Measurements from ENCODE around the gene PSPN. TPM values are rescaled to one million over a fixed set of nuclear protein-coding genes. Genes with fewer than 3 reads are reported as not detected.

The PSPN gene
- total RNA-seq, 1 experiment from 2014 or later, result 1.6 TPM

- no peak overlapping the region for H3K4me3 ChIP-seq (ENCODE audit: low read depth in 2 of 2, low read length in 2 of 2)
- peaks cover 5% of the 10 kb centered on the region for H3K4me1 ChIP-seq (ENCODE audit: control insufficient read depth, insufficient read depth, low read length)
- intact Hi-C loops (cut with micrococcal nuclease; ENCODE audit: unreplicated experiment), result no loop called here
- H3K36me3 ChIP-seq (ENCODE audit: control insufficient read depth, insufficient read depth, low read length), result peaks cover 10% of the 10 kb centered on the region
- ATAC-seq (no peak), DNase-seq (ENCODE audit: low read depth, low spot score) (no peak)
- ChIA-PET POLR2A (no interaction called here), CTCF (no interaction called here)
- in situ Hi-C loops (cut with HindIII; ENCODE audit: low pct_unique_long_range_greater_than_20kb, low sequenced_read_pairs), result no loop called here
- H3K9me3 ChIP-seq (ENCODE audit: control insufficient read depth, insufficient read depth, low read depth, low read length), result no peaks in the 10 kb centered on the region
- no peak overlapping the region for H3K27ac ChIP-seq (ENCODE audit: low read length)
- no TSS peak for BruUV-seq (replicated peaks)
- H3K27me3 ChIP-seq (ENCODE audit: control insufficient read depth, insufficient read depth, low read length), result no peaks in the 10 kb centered on the region
- TF ChIP-seq REST (IDR thresholded peaks at IDR 0.05; ENCODE audit: insufficient read depth in 1 of 2, low read depth in 2 of 2, low read length in 1 of 2) (no peak), POLR2AphosphoS5 (IDR thresholded peaks at IDR 0.05; ENCODE audit: low read depth, low read length) (no peak), TCF7L2 (IDR thresholded peaks at IDR 0.05; ENCODE audit: low read depth, low read length) (no peak), SIN3A (IDR thresholded peaks at IDR 0.05; ENCODE audit: borderline replicate concordance, insufficient read depth, low read depth, low read length) (no peak), CTCF (IDR thresholded peaks at IDR 0.05) (no peak)
Measured at GRCh38 chr19:6418562-6418932, 42.8 kb upstream of the PSPN start.

DNA sequence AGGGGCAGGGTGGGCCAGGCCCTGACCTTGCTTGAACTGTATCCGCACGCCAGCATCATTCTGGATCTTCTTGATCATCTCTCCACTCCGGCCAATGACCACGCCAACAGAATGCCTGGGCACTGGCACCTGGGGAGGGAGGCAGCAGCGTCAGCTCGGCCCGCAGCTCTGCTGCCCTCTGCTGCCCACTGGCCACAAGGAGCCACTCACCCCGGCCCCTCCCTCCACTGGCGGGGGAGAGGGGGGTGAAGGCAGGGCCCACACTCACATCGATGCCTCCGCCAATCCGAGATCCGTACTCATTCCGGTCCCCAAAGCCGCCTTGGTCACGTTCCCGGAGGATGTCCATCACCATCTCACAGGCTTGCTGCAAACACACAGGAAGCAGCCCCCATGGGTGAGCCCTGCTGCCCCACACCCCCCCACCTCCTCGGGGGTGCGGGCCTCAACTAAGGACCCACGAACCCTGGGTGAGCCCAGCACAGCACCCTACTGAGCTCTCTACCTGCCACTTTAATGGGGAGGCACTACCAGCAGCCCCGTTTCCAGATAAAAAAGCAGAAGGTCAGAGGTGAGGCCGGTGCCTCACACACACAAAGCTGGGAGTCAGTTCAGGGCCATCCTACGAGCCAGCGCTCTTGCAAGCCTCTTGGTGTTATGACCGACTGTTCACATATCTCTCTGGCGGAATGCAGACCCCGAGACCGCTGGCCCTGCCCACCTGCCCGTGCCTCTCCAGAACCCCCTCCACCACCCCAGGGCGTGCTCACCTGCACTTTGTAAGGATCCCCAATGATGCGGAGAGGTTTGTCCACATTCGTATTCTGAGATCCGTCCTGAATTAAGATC lies 42.2 kb upstream of the PSPN start:
- in situ Hi-C loops (cut with HindIII; ENCODE audit: low pct_unique_long_range_greater_than_20kb, low sequenced_read_pairs), result no loop called here
- ATAC-seq, result peak; percentile 72
- H3K27ac ChIP-seq (ENCODE audit: low read length), result no peak overlapping the region
- no peak for DNase-seq (ENCODE audit: low read depth, low spot score)
- CTCF ChIA-PET, result interaction anchor here (0.7 kb wide), 2 partner anchors 42 to 105 kb away, joined by 3 read pairs; partner anchors contain the start of gene SLC25A23
- intact Hi-C loops (cut with micrococcal nuclease; ENCODE audit: unreplicated experiment), result no loop called here
- peaks cover 5% of the 10 kb centered on the region for H3K4me1 ChIP-seq (ENCODE audit: control insufficient read depth, insufficient read depth, low read length)
- H3K36me3 ChIP-seq (ENCODE audit: control insufficient read depth, insufficient read depth, low read length), result peaks cover 10% of the 10 kb centered on the region
- BruUV-seq (replicated peaks), result no TSS peak
- TF ChIP-seq REST (IDR thresholded peaks at IDR 0.05; ENCODE audit: insufficient read depth in 1 of 2, low read depth in 2 of 2, low read length in 1 of 2), result no peak
- no peak for TF ChIP-seq TCF7L2 (IDR thresholded peaks at IDR 0.05; ENCODE audit: low read depth, low read length)
- peak; percentile 74; the same call in 1 of the 2 replicates for TF ChIP-seq CTCF (IDR thresholded peaks at IDR 0.05)
- no peak for TF ChIP-seq SIN3A (IDR thresholded peaks at IDR 0.05; ENCODE audit: borderline replicate concordance, insufficient read depth, low read depth, low read length)
- no peak for TF ChIP-seq POLR2AphosphoS5 (IDR thresholded peaks at IDR 0.05; ENCODE audit: low read depth, low read length)
- no peak overlapping the region for H3K4me3 ChIP-seq (ENCODE audit: low read depth in 2 of 2, low read length in 2 of 2)
- H3K27me3 ChIP-seq (ENCODE audit: control insufficient read depth, insufficient read depth, low read length), result no peaks in the 10 kb centered on the region
- POLR2A ChIA-PET, result interaction anchor here (0.5 kb wide), 1 partner anchor 34 kb away, joined by 3 read pairs; no protein-coding TSS in a partner anchor
- H3K9me3 ChIP-seq (ENCODE audit: control insufficient read depth, insufficient read depth, low read depth, low read length), result no peaks in the 10 kb centered on the region

Measured in Panc1 (cell line).